Neural cell (in vitro differentiated cells): ENCODE results near the gene ADGRF3.

Experiments
- EZH2 ChIP-seq: fragments of 200-600, 300-800 bp; shearing (Covaris generic), sonication (generic); IDR thresholded peaks from 2 replicates; pipeline ENCODE4 v1.6.1; 2014; ENCODE audit warnings: antibody characterized with exemption, low read length, borderline replicate concordance, mild to moderate bottlenecking; ENCODE audit not compliant: insufficient read depth, poor library complexity, severe bottlenecking
- POLR2AphosphoS5 ChIP-seq: IDR thresholded peaks from 2 replicates; pipeline ENCODE4 v1.6.1; 2012

- no peak for TF ChIP-seq POLR2AphosphoS5
- no peak for TF ChIP-seq EZH2
Measured at GRCh38 chr2:26395394-26395793, 48.8 kb upstream of the ADGRF3 start.
